Measurements from ENCODE around the gene TTLL11. TPM values are rescaled to one million over a fixed set of nuclear protein-coding genes. Genes with fewer than 3 reads are reported as not detected.

Gene TTLL11
- total RNA-seq, 6 experiments from 2014 or later = 6.9 to 10.2 (median 8.3) TPM

- TF ChIP-seq, protein P1, sequence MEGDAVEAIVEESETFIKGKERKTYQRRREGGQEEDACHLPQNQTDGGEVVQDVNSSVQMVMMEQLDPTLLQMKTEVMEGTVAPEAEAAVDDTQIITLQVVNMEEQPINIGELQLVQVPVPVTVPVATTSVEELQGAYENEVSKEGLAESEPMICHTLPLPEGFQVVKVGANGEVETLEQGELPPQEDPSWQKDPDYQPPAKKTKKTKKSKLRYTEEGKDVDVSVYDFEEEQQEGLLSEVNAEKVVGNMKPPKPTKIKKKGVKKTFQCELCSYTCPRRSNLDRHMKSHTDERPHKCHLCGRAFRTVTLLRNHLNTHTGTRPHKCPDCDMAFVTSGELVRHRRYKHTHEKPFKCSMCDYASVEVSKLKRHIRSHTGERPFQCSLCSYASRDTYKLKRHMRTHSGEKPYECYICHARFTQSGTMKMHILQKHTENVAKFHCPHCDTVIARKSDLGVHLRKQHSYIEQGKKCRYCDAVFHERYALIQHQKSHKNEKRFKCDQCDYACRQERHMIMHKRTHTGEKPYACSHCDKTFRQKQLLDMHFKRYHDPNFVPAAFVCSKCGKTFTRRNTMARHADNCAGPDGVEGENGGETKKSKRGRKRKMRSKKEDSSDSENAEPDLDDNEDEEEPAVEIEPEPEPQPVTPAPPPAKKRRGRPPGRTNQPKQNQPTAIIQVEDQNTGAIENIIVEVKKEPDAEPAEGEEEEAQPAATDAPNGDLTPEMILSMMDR (IDR thresholded peaks at IDR 0.05) = no peak
- peaks cover 22% of the 10 kb centered on the region for H3K36me3 Mint-ChIP-seq (ENCODE audit: low read depth)
- H3K9me3 Mint-ChIP-seq = no peaks in the 10 kb centered on the region
- H3K4me3 Mint-ChIP-seq = no peak overlapping the region; the same call in 1 of the 2 replicates
- peaks cover 66% of the 10 kb centered on the region for H3K4me1 Mint-ChIP-seq (ENCODE audit: low read depth)
- H3K27ac Mint-ChIP-seq = no peak overlapping the region
- no peak for DNase-seq
- H3K27me3 Mint-ChIP-seq (ENCODE audit: insufficient read depth) = no peaks in the 10 kb centered on the region; the same call in 1 of the 2 replicates
Observed at GRCh38 chr9:121949766-121950165, 143.3 kb downstream of the TTLL11 start.

GRCh38 chr9:121949364-121949763 is 143.7 kb downstream of the TTLL11 start:
- Mint-ChIP-seq H3K27me3 (ENCODE audit: insufficient read depth) (no peaks in the 10 kb centered on the region; the same call in 1 of the 2 replicates), H3K27ac (no peak overlapping the region), H3K4me3 (no peak overlapping the region), H3K9me3 (no peaks in the 10 kb centered on the region), H3K36me3 (ENCODE audit: low read depth) (peaks cover 22% of the 10 kb centered on the region), H3K4me1 (ENCODE audit: low read depth) (peaks cover 65% of the 10 kb centered on the region)
- DNase-seq = no peak
- TF ChIP-seq, protein P1 (IDR thresholded peaks at IDR 0.05) = no peak

DNA sequence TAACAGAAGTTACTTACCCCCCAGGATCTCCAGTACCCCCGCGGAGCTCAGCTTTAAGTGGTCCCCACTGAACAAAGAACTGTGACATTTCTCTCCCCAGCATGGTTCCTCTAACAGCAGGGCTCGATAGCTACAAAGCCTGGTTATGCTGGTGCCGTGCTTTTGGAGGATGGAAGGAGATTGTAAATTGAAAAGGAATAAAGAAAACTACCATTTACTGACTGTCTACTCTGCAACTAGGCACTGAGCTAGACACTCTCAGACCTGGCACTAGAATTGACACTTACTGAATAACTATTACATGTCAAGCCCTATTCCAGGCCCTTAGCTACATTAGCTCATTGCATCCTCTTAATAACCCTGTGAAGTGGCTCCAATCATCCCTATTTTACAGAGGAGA is 145.3 kb downstream of the TTLL11 start:
- H3K9me3 Mint-ChIP-seq = no peaks in the 10 kb centered on the region
- H3K27ac Mint-ChIP-seq = peak overlapping the region; percentile 37; the same call in 1 of the 2 replicates
- H3K27me3 Mint-ChIP-seq (ENCODE audit: insufficient read depth) = no peaks in the 10 kb centered on the region; the same call in 1 of the 2 replicates
- no peak overlapping the region for H3K4me3 Mint-ChIP-seq
- peaks cover 18% of the 10 kb centered on the region for H3K36me3 Mint-ChIP-seq (ENCODE audit: low read depth)
- DNase-seq = no peak
- H3K4me1 Mint-ChIP-seq (ENCODE audit: low read depth) = peaks cover 65% of the 10 kb centered on the region
- TF ChIP-seq, protein P1 (IDR thresholded peaks at IDR 0.05) = no peak

GRCh38 chr9:121946465-121946864 is 146.6 kb downstream of the TTLL11 start:
- H3K9me3 Mint-ChIP-seq = no peaks in the 10 kb centered on the region
- TF ChIP-seq, protein P1 (IDR thresholded peaks at IDR 0.05) = no peak
- peaks cover 15% of the 10 kb centered on the region for H3K36me3 Mint-ChIP-seq (ENCODE audit: low read depth)
- H3K27ac Mint-ChIP-seq = peak overlapping the region; percentile 78; the same call in 1 of the 2 replicates
- H3K4me3 Mint-ChIP-seq = no peak overlapping the region
- no peak for DNase-seq
- peaks cover 63% of the 10 kb centered on the region for H3K4me1 Mint-ChIP-seq (ENCODE audit: low read depth)
- H3K27me3 Mint-ChIP-seq (ENCODE audit: insufficient read depth) = no peaks in the 10 kb centered on the region; the same call in 1 of the 2 replicates

GRCh38 chr9:121945849-121946248 is 147.3 kb downstream of the TTLL11 start:
- TF ChIP-seq, protein P1 (IDR thresholded peaks at IDR 0.05) = no peak
- peak; percentile 66 for DNase-seq
- H3K4me3 Mint-ChIP-seq = peak overlapping the region; percentile 20
- peaks cover 15% of the 10 kb centered on the region for H3K36me3 Mint-ChIP-seq (ENCODE audit: low read depth)
- peaks cover 63% of the 10 kb centered on the region for H3K4me1 Mint-ChIP-seq (ENCODE audit: low read depth)
- H3K27ac Mint-ChIP-seq = peak overlapping the region; percentile 78
- no peaks in the 10 kb centered on the region; the same call in 1 of the 2 replicates for H3K27me3 Mint-ChIP-seq (ENCODE audit: insufficient read depth)
- H3K9me3 Mint-ChIP-seq = no peaks in the 10 kb centered on the region
